Rectal smooth muscle tissue (tissue), 1 donor: ENCODE results near the gene OGFOD2.
A peak's percentile ranks its signal among the peaks of the same experiment; 100 is the strongest.

Source experiments
- H3K27ac ChIP-seq: one replicate; pipeline ENCODE4 v1.7.0; 2013; ENCODE audit warnings: low read depth, low read length, inconsistent platforms
- H3K27me3 ChIP-seq: one replicate; pipeline ENCODE4 v1.7.0; 2013; ENCODE audit warnings: low read length; ENCODE audit not compliant: control insufficient read depth, insufficient read depth
- H3K36me3 ChIP-seq: one replicate; pipeline ENCODE4 v1.7.0; 2013; ENCODE audit warnings: low read length; ENCODE audit not compliant: control insufficient read depth, insufficient read depth
- H3K4me1 ChIP-seq: one replicate; pipeline ENCODE4 v1.7.0; 2013; ENCODE audit warnings: low read length; ENCODE audit not compliant: control insufficient read depth, insufficient read depth
- H3K4me3 ChIP-seq: one replicate; pipeline ENCODE4 v1.7.0; 2013; ENCODE audit warnings: low read length
- H3K9ac ChIP-seq: one replicate; pipeline ENCODE4 v1.7.0; 2013; ENCODE audit warnings: low read length

Gene OGFOD2

DNA sequence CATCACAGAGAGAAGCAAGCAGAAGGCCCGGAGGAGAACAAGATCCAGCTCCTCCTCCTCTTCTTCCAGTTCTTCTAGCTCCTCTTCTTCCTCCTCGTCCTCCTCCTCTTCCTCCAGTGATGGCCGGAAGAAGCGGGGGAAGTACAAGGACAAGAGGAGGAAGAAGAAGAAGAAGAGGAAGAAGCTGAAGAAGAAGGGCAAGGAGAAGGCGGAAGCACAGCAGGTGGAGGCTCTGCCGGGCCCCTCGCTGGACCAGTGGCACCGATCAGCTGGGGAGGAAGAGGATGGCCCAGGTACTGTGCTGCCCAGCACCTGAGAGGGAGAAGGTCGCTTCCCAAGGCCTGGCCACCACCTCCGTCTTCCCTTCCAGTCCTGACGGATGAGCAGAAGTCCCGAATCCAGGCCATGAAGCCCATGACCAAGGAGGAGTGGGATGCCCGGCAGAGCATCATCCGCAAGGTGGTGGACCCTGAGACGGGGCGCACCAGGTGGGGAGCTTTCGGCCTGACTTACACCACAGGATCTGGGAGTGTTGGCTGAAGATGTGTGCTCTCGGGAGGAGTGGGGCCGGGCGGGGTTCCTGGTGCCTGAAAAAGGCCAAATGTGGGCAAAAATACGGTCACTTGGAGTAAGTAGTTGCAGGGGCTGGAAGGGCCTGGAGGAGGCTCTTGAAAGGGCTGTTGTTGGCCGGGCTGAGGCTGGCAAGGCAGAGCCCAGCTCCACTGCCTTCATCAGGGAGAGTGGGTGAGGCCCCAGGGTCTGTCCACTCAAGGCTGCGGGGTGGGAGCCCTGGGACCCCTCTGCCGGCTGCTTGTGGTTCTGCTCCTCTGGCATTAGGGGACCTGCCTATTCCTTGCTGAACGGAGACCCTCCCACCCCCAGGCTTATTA lies 6.8 kb downstream of the OGFOD2 start:
- no peak overlapping the region for H3K27ac ChIP-seq
- H3K4me3 ChIP-seq, result peak overlapping the region; percentile 87
- peaks cover 18% of the 10 kb centered on the region for H3K4me1 ChIP-seq
- H3K36me3 ChIP-seq, result peaks cover 8% of the 10 kb centered on the region
- H3K27me3 ChIP-seq, result no peaks in the 10 kb centered on the region
- H3K9ac ChIP-seq, result no peak overlapping the region

DNA sequence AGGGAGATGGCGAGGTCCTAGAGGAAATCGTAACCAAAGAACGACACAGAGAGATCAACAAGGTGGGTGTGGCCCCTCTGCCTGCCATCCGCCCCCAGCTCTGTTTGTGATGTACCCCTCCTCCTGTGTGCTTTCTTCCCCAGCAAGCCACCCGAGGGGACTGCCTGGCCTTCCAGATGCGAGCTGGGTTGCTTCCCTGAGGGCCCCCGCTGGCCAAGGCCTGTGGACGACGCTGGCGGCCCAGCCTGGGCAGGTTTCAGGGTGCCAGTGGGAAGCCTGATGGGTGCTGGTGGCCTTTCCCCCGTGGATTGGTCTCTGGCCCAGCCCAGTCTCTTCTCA lies 7.4 kb downstream of the OGFOD2 start:
- Histone ChIP-seq H3K27me3 (no peaks in the 10 kb centered on the region), H3K9ac (no peak overlapping the region), H3K4me3 (peak overlapping the region; percentile 87), H3K27ac (no peak overlapping the region), H3K4me1 (peaks cover 18% of the 10 kb centered on the region), H3K36me3 (peaks cover 8% of the 10 kb centered on the region)

DNA sequence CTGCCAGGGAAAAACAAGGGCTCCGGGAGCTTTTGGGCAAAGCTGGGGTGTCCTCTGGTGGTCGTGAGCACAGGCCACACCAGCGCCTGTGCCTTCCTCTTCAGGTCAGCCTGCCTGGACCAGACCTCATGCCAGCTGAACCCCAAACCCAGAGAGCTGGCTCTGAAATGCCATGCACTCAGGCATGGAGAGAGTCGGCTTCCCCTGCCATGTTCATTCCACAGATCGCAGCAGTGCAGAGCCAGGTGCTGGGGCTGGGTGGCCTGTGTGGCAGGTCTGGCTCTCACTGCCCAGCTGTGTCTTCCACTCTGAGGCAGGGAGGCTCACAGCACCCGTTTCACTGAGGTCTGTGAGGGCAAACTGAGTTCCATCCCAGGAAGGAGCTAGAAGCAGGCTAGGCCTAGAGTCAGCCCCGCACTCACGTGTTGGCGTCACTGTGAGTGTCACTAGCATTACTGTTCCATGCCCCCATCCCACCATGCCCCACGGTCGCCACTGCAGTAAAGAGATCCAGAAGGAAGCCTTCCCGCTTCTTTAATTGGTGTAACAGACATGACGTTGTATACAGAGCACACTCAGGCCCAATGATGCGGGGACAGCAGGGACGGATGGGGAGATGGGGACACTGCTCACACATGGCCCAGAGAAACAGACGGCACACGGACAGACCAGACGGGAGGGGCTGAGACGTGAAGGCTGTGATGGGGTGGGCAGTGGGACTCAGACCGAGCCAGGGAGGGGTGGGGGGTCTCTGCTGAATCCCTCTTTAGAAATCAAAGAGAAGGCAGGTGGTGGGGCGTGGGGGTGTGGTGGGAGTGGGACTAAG lies 8.1 kb downstream of the OGFOD2 start:
- Histone ChIP-seq H3K4me1 (peaks cover 18% of the 10 kb centered on the region), H3K9ac (no peak overlapping the region), H3K36me3 (peaks cover 8% of the 10 kb centered on the region), H3K27ac (no peak overlapping the region), H3K4me3 (no peak overlapping the region), H3K27me3 (no peaks in the 10 kb centered on the region)

DNA sequence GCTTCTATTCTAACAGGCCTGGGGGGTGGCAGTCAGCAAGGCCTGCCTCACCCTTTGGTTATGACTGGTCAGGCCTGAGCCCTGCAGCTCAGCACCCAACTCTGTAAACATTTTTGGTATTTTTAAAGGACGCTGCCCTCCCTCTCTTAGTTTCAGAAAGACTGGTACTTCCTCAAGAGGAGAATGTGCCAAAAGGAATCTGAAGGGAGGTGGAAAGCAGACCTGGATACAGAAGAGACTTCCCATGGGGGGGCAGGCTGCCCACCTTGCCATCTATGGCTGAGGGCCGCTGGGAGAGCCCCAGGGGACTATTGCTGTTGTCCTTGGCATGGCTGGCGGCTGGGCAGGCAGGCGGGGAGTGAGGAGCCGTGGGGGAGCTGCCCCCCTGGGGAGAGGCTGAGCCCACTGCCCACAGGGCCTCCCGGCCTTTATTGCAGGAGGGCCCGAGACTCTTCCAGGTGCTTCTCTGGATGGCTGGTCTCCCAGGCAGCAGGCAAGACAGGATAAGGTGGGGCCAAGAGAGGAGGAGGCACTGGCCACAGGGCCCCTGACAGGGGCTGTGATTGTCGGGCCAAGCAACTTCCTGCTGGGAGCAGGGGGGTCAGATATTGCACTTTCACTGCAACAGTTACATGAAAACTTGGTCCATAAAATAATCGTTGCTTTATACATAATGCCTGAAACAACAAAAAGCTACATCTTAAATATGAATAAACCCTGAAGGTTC lies 8.9 kb downstream of the OGFOD2 start:
- H3K27ac ChIP-seq, result no peak overlapping the region
- peaks cover 18% of the 10 kb centered on the region for H3K4me1 ChIP-seq
- no peaks in the 10 kb centered on the region for H3K27me3 ChIP-seq
- peaks cover 8% of the 10 kb centered on the region for H3K36me3 ChIP-seq
- no peak overlapping the region for H3K4me3 ChIP-seq
- H3K9ac ChIP-seq, result no peak overlapping the region

DNA sequence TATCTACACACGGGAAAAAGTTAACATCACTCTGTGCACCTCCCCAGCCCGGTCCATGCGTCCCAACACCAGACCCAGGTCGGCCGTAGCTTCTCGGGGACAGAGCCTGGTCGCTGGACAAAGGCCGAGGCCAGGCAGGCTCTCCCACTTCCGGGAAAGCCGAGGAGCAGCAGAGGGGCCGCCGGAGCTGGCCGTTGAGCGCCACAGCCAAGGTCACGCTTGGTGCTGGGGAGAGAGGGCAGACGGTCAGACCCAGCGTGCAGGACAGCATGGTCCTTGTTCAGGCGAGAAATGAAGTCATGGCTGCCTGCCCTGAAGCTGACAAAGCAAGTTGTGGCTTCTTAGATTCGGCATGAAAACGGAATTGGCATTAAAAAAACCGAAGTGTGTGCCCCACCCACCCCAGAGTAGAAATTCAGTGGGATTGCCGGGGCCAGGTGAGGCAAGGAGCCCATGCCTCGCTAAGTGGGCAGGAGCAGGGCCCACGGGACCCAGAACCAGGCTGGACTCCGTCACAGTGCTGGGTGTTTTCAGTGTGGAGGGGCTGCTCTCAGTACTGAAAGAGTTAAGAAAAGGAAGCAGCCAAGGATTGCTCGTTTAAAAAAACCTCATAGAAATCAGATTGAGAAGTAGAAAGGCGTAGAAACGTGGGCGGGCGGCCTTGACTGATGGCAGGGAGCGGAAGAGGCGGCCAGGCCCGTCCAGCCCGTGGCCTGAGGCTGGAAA lies 9.7 kb downstream of the OGFOD2 start:
- peaks cover 8% of the 10 kb centered on the region for H3K36me3 ChIP-seq
- no peak overlapping the region for H3K9ac ChIP-seq
- no peaks in the 10 kb centered on the region for H3K27me3 ChIP-seq
- peaks cover 12% of the 10 kb centered on the region for H3K4me1 ChIP-seq
- peak overlapping the region; percentile 12 for H3K27ac ChIP-seq
- H3K4me3 ChIP-seq, result no peak overlapping the region

DNA sequence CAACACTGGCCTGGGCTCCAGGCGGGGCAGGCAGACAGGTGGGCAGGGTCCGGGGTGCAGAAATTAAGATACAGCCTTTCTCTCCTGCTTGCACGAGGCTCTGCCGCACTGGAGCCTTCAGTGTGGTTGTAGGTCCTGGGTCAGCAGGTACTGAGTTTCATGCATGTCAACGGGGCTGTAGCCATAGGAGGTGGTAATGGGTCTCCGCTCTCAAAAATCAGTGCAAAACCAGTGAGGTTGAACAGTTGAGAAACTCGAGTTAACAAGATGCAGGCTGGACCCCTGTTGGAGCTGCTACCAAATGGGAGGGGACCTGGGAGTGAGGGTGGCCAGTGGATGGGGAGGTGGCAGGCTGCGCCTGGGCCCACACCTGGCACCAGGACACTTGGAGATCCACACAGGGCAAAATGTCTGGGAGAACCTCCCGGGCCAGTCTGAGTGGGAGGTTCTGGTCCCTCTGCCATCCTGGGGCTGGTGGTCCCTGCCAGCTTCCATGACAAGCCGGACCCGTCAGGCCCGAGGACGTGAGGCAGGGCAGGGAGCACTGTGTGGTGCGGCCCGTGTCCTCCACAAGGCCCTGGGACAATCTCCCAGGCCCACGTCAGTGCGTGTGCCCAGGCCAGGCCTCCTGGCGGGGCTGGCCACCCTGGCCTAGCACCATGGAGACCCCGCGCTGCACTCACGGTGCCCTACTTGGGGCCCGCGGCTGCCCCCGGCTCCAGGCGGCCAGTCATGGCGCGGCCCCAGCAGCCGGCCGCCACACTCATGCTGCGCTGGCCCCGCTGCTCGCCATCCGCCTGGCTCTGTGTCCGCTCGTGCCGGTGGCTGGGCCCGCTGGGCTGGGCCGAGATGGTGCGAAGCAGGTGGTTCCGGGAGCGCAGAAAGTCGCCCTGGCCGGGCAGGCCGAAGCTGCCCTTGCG lies 10.6 kb downstream of the OGFOD2 start:
- Histone ChIP-seq H3K27ac (no peak overlapping the region), H3K36me3 (peaks cover 8% of the 10 kb centered on the region), H3K4me1 (peaks cover 12% of the 10 kb centered on the region), H3K9ac (no peak overlapping the region), H3K27me3 (no peaks in the 10 kb centered on the region), H3K4me3 (no peak overlapping the region)

DNA sequence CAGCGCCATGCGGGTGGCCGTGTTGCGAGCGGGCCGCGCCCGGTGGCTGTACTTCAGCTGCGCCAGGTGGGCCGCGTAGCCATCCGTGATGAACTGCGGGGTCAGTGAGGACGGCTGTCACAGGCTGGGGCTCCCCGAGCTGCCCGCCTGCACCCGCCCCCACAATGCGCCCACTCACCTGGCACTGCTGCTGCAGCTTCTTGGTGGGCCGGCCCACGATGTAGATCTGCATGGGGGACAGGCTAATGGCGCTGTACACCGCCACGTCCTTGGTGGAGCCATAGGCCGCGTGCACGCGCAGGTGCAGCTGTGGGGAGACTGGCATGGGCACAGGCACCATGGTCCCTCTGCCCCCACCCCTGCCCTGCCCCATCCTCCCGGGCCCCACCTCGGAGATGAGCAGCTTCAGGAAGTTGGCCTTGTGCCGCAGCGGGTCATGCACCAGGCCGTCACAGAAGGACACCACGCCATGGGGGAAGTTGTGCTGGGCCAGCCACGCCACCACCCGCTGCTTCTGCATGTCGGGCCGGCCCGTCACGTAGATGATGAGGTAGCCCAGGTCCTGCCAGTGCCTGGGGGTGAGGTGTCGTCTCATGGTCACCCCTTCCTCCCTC lies 11.3 kb downstream of the OGFOD2 start:
- peaks cover 8% of the 10 kb centered on the region for H3K36me3 ChIP-seq
- no peak overlapping the region for H3K4me3 ChIP-seq
- peaks cover 11% of the 10 kb centered on the region for H3K4me1 ChIP-seq
- no peaks in the 10 kb centered on the region for H3K27me3 ChIP-seq
- H3K9ac ChIP-seq, result no peak overlapping the region
- no peak overlapping the region for H3K27ac ChIP-seq

DNA sequence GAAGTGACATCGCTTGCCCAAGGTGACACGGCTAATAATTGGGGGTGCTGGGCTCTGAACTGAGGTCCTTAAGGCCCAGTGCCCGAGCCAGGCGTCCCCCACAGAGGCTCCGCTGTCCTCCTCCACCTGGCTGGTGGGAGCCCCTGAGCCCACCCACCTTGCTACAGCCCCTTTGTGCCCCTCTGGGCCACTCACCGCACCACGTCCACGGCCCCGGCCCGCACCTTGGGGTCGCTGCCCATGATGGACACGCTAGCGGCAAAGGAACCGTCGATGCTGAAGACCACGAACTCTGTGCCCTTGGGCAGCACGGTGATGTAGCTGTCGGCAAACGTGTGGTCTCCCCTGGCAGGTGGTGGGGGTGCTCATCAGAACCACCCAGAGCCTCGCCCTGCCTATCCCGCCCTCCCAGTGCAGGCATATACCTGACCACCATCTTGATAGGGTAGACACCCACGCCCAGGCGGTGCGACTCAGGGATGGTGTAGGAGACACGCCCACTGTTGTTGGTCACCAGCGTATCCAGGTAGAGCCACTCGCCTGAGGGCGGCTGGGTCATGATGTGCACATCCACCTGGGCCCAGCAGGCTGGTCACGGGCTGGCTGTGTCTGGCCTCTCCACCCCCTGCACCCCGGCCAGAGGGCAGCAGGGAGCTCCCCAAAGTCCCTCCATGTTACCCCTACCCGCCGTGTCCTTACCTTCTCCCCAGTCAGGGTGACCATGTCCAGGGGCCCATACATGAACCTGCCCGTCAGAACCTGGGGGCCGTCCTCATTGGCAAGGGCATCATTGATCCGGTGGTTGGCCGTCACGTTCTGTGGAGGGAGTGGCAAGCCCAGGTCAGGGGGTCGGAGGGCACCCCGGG lies 12.3 kb downstream of the OGFOD2 start:
- no peak overlapping the region for H3K27ac ChIP-seq
- H3K9ac ChIP-seq, result no peak overlapping the region
- peaks cover 3% of the 10 kb centered on the region for H3K4me1 ChIP-seq
- no peaks in the 10 kb centered on the region for H3K27me3 ChIP-seq
- no peak overlapping the region for H3K4me3 ChIP-seq
- peaks cover 6% of the 10 kb centered on the region for H3K36me3 ChIP-seq

DNA sequence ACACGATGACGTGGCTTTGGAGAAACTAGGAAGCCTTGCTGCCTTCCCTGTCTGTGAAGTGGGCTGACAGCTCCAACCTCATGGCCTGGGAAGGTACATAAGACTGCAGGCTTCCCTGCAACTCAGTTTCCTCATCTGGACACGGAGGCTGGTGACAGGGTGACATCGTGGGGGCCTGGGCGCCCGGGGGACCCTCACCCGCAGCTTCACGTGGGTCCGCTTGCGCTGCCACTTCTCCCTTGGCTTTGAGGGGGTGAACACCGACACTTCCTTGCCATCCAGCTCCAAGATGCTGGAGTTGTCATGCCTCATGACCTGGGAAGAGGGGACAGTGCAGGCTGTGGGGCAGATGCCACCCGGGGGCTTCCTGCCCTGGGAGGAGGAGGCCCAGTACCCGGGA lies 13.0 kb downstream of the OGFOD2 start:
- Histone ChIP-seq H3K4me1 (peaks cover 3% of the 10 kb centered on the region), H3K4me3 (no peak overlapping the region), H3K36me3 (peaks cover 3% of the 10 kb centered on the region), H3K27me3 (no peaks in the 10 kb centered on the region), H3K27ac (no peak overlapping the region), H3K9ac (no peak overlapping the region)

DNA sequence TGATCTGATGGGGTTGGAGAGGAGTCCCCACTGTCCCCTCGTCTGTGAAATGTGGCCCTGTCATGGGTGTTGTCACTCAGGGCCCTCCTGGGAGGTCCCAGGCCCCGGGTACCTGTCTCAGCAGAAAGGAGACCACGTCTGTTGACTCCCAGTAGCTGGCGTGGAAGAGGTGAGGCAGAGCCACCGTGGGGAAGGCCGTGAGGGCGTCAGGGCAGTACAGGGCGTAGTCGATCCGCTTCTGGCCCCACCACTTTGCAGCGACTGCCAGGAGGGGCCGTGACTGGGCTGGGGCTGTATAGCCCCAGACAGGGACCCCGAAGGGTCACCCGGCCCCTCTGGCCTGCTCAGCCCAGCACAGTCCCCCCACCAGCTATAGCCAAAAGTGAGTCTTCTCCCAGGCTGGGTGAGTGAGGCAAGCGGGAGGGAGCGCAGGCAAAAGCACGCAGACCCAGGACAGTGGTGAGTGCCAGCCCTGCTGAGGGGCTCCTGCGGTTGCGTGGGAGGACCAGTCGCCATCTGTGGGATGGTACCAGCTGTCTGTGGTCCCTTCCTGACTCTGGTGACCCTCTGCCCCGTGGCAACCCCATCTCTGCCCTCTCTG lies 13.7 kb downstream of the OGFOD2 start:
- Histone ChIP-seq H3K4me3 (no peak overlapping the region), H3K27me3 (no peaks in the 10 kb centered on the region), H3K4me1 (no peaks in the 10 kb centered on the region), H3K27ac (no peak overlapping the region), H3K36me3 (no peaks in the 10 kb centered on the region), H3K9ac (no peak overlapping the region)
